ENCODE data around the gene RABEP2. TPM values are rescaled to one million over a fixed set of nuclear protein-coding genes. Genes with fewer than 3 reads are reported as not detected.

RABEP2 gene
- total RNA-seq, 1 experiment from 2014 or later = 17.5 TPM

GRCh38 chr16:28874406-28874805 lies 50.6 kb downstream of the RABEP2 start:
- Histone ChIP-seq H2AFZ (ENCODE audit: low read length) (no peak overlapping the region), H4K91ac (ENCODE audit: insufficient read length, low read depth, low read length) (no peak overlapping the region), H3K9ac (ENCODE audit: extremely low read depth, insufficient read length, low read length) (no peak overlapping the region), H3K79me2 (ENCODE audit: insufficient read depth, low read length) (no peaks in the 10 kb centered on the region), H3K79me1 (ENCODE audit: insufficient read depth, low read depth, low read length, poor library complexity, severe bottlenecking) (no peaks in the 10 kb centered on the region), H3K23me2 (ENCODE audit: insufficient read length, low read depth, low read length, poor library complexity, severe bottlenecking) (peaks cover 3% of the 10 kb centered on the region), H3K4ac (ENCODE audit: low read depth, low read length) (no peak overlapping the region), H4K8ac (replicated peaks; ENCODE audit: insufficient read length, low read depth, low read length) (no peak overlapping the region), H3K9me3 (ENCODE audit: control insufficient read depth, low read depth, low read length) (no peaks in the 10 kb centered on the region), H4K20me1 (ENCODE audit: control insufficient read depth, insufficient read depth, insufficient read length) (peaks cover 5% of the 10 kb centered on the region), H3K23ac (ENCODE audit: insufficient read length, low read depth, low read length) (no peak overlapping the region), H2BK120ac (ENCODE audit: low read depth, low read length, poor library complexity, severe bottlenecking) (no peak overlapping the region), H3K4me1 (ENCODE audit: insufficient read depth, low read length) (no peaks in the 10 kb centered on the region), H4K5ac (ENCODE audit: insufficient read length, low read depth, low read length) (no peak overlapping the region), H2BK20ac (ENCODE audit: low read depth, low read length, poor library complexity, severe bottlenecking) (no peak overlapping the region), H3K14ac (ENCODE audit: insufficient read depth, low read length) (no peak overlapping the region), H3K4me2 (ENCODE audit: insufficient read depth, insufficient read length, low read length) (no peak overlapping the region), H2AK5ac (ENCODE audit: insufficient read length, low read length) (no peak overlapping the region), H3K56ac (ENCODE audit: insufficient read length, low read depth, low read length) (no peak overlapping the region), H3K27me3 (ENCODE audit: insufficient read depth, low read length) (no peaks in the 10 kb centered on the region), H3K27ac (ENCODE audit: insufficient read length, low read depth, low read length) (no peak overlapping the region), H3K18ac (ENCODE audit: insufficient read length, low read depth, low read length) (no peak overlapping the region), H2BK5ac (ENCODE audit: insufficient read length, low read length) (no peak overlapping the region), H2BK12ac (ENCODE audit: insufficient read length, low read depth, low read length) (no peak overlapping the region), H2BK15ac (ENCODE audit: low read depth, low read length) (no peak overlapping the region), H3T11ph (ENCODE audit: low read length) (no peak overlapping the region)
- Mint-ChIP-seq H3K9me3 (no peaks in the 10 kb centered on the region; a peak in 2 of 5 replicates), H3K27ac (no peak overlapping the region; a peak in 1 of 7 replicates), H3K4me1 (peaks cover 20 to 40% of the 10 kb centered on the region in 2 experiments), H3K36me3 (ENCODE audit: insufficient read depth in 1 of 3, low read depth in 3 of 3) (peaks cover 8 to 43% (median 35%) of the 10 kb centered on the region in 3 experiments; a peak in 6 of 7 replicates), H3K27me3 (ENCODE audit: low read depth) (peaks cover 2% of the 10 kb centered on the region; the same call in 1 of the 2 replicates), H3K4me3 (no peak overlapping the region)
- WGBS (ENCODE audit: extremely low coverage, insufficient read length, low lambda C conversion rate) = no CpG with 5 or more reads among the region's 6 CpGs
- TF ChIP-seq CTCF (conservative IDR thresholded peaks at IDR 0.05) = no peak
- no peak for DNase-seq
